GM19025 (cell line): ENCODE data around the gene PERP.
"Not testable (repeated sequence)": the region's sequence is repeated elsewhere in the genome, so short reads cannot be mapped to it uniquely, and the experiment has no call there.

Experiments
- ATAC-seq: cut with Tn5 transposase; IDR thresholded peaks from one replicate; pipeline ENCODE4 v1.9.1; 2021; ENCODE audit warnings: mild to moderate bottlenecking, low read depth, moderate library complexity; ENCODE audit not compliant: unreplicated experiment

The PERP gene

GRCh38 chr6:138105880-138106664 is 1.1 kb downstream of the PERP start:
- no peak for ATAC-seq

- no peak for ATAC-seq
These were observed 1.8 kb downstream of the PERP start for GRCh38 chr6:138105446-138105845.

- ATAC-seq, result no peak
These were observed 2.5 kb downstream of the PERP start for GRCh38 chr6:138104618-138105213.

- no peak for ATAC-seq
These were observed 3.3 kb downstream of the PERP start for GRCh38 chr6:138103871-138104270.

- no peak for ATAC-seq
These were observed 5.1 kb downstream of the PERP start for GRCh38 chr6:138101946-138102731.

- ATAC-seq, result no peak
These were observed 7.4 kb downstream of the PERP start for GRCh38 chr6:138099832-138100231.

GRCh38 chr6:138098306-138098705 is 8.9 kb downstream of the PERP start:
- no peak for ATAC-seq

- ATAC-seq, result no peak
These were observed 13.0 kb downstream of the PERP start for GRCh38 chr6:138094260-138094659.

- ATAC-seq, result no peak
These were observed 13.6 kb downstream of the PERP start for GRCh38 chr6:138093632-138094031.

- no peak for ATAC-seq
These were observed 14.5 kb downstream of the PERP start for GRCh38 chr6:138092686-138093085.

- ATAC-seq, result no peak
These were observed 17.9 kb downstream of the PERP start for GRCh38 chr6:138089325-138089724.

GRCh38 chr6:138088326-138088762 is 18.9 kb downstream of the PERP start:
- no peak for ATAC-seq

GRCh38 chr6:138087593-138088325 is 19.5 kb downstream of the PERP start:
- ATAC-seq, result no peak

GRCh38 chr6:138086573-138087196 is 20.5 kb downstream of the PERP start:
- ATAC-seq, result no peak

GRCh38 chr6:138085839-138086222 is 21.4 kb downstream of the PERP start:
- no peak for ATAC-seq

- ATAC-seq, result no peak
These were observed 22.0 kb downstream of the PERP start for GRCh38 chr6:138084904-138085838.

- ATAC-seq, result no peak
These were observed 25.0 kb downstream of the PERP start for GRCh38 chr6:138082232-138082631.

- ATAC-seq, result not testable (repeated sequence)
These were observed 27.7 kb downstream of the PERP start for GRCh38 chr6:138079556-138079955.

GRCh38 chr6:138078491-138078890 is 28.7 kb downstream of the PERP start:
- no peak for ATAC-seq
